Tibial artery (tissue), 4 donors: ENCODE results near the gene SH2D5.

Experiments
- DNase-seq, 2 donors: peaks; one replicate each; pipeline ENCODE4 v3.0.0-alpha.2; 2019
- H3K27ac ChIP-seq, 2 donors: fragments of 200-600 bp; sonication (generic) in 1 of 2; 1 replicate in 1 of 2; 2 replicates in 1 of 2; pipeline ENCODE4 v1.5.1; 2018 to 2019; ENCODE audit warnings: mild to moderate bottlenecking in 1 of 2
- H3K27me3 ChIP-seq, 2 donors: fragments of 200-600 bp; sonication (generic) in 1 of 2; one replicate each; pipeline versions ENCODE4 v1.5.1 to v1.6.0; 2016 to 2019
- H3K36me3 ChIP-seq, 3 donors: fragments of 200-600 bp; sonication (generic) in 2 of 3; one replicate each; pipeline ENCODE4 v1.5.1; 2016 to 2019; ENCODE audit warnings: mild to moderate bottlenecking in 2 of 3
- H3K4me1 ChIP-seq, 4 donors: fragments of 200-600 bp; sonication (generic) in 2 of 4; 1 replicate in 3 of 4; 2 replicates in 1 of 4; pipeline ENCODE4 v1.5.1; 2016 to 2019
- H3K4me3 ChIP-seq, 2 donors: fragments of 200-600 bp; sonication (generic) in 1 of 2; 1 replicate in 1 of 2; 2 replicates in 1 of 2; pipeline ENCODE4 v1.5.1; 2018 to 2019; ENCODE audit warnings: mild to moderate bottlenecking in 2 of 2
- H3K9me3 ChIP-seq, 3 donors: fragments of 200-600 bp; sonication (generic) in 1 of 3; one replicate each; pipeline ENCODE4 v1.5.1; 2016 to 2019
- intact Hi-C: fragments of 100-400 bp; cut with DNase I; formaldehyde crosslinking; loops from one replicate; pipeline ENCODE4 v1.15.0; 2023; ENCODE audit warnings: low total_unique reads
- TF ChIP-seq, protein P1 (sequence below), 2 experiments: fragments of 200-600 bp in 1 of 2; fragments of 450-650 bp in 1 of 2; IDR thresholded peaks; one replicate each; pipeline ENCODE4 v1.5.1; 2017 to 2019; ENCODE audit warnings: antibody characterized with exemption in 2 of 2, mild to moderate bottlenecking in 1 of 2, moderate library complexity in 1 of 2

Gene SH2D5

GRCh38 chr1:20763417-20763816 is 30.9 kb upstream of the SH2D5 start:
- Histone ChIP-seq H3K36me3 (peaks cover 92 to 100% (median 96%) of the 10 kb centered on the region in 3 donors), H3K27ac (no peak overlapping the region), H3K4me3 (no peak overlapping the region), H3K4me1 (no peaks in the 10 kb centered on the region), H3K27me3 (no peaks in the 10 kb centered on the region), H3K9me3 (no peaks in the 10 kb centered on the region)
- intact Hi-C loops, result no loop called here
- DNase-seq, result no peak
- TF ChIP-seq, protein P1, sequence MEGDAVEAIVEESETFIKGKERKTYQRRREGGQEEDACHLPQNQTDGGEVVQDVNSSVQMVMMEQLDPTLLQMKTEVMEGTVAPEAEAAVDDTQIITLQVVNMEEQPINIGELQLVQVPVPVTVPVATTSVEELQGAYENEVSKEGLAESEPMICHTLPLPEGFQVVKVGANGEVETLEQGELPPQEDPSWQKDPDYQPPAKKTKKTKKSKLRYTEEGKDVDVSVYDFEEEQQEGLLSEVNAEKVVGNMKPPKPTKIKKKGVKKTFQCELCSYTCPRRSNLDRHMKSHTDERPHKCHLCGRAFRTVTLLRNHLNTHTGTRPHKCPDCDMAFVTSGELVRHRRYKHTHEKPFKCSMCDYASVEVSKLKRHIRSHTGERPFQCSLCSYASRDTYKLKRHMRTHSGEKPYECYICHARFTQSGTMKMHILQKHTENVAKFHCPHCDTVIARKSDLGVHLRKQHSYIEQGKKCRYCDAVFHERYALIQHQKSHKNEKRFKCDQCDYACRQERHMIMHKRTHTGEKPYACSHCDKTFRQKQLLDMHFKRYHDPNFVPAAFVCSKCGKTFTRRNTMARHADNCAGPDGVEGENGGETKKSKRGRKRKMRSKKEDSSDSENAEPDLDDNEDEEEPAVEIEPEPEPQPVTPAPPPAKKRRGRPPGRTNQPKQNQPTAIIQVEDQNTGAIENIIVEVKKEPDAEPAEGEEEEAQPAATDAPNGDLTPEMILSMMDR (IDR thresholded peaks at IDR 0.05), result no peak

GRCh38 chr1:20760322-20760721 is 27.8 kb upstream of the SH2D5 start:
- Histone ChIP-seq H3K4me1 (no peaks in the 10 kb centered on the region), H3K4me3 (no peak overlapping the region), H3K9me3 (no peaks in the 10 kb centered on the region), H3K27ac (no peak overlapping the region), H3K27me3 (no peaks in the 10 kb centered on the region), H3K36me3 (peaks cover 93 to 100% (median 95%) of the 10 kb centered on the region in 3 donors)
- DNase-seq, result no peak
- TF ChIP-seq, protein P1 (IDR thresholded peaks at IDR 0.05), result no peak
- intact Hi-C loops, result no loop called here

GRCh38 chr1:20753589-20753988 is 21.1 kb upstream of the SH2D5 start:
- Histone ChIP-seq H3K27ac (no peak overlapping the region), H3K27me3 (no peaks in the 10 kb centered on the region), H3K36me3 (peaks cover 50 to 83% (median 64%) of the 10 kb centered on the region in 3 donors), H3K9me3 (no peaks in the 10 kb centered on the region), H3K4me3 (no peak overlapping the region), H3K4me1 (no peaks in the 10 kb centered on the region)
- TF ChIP-seq, protein P1 (IDR thresholded peaks at IDR 0.05), result no peak
- no peak for DNase-seq
- intact Hi-C loops, result no loop called here

- H3K4me3 ChIP-seq, result no peak overlapping the region
- no peak overlapping the region for H3K27ac ChIP-seq
- no peak for DNase-seq
- intact Hi-C loops, result no loop called here
- H3K9me3 ChIP-seq, result no peaks in the 10 kb centered on the region
- no peaks in the 10 kb centered on the region for H3K4me1 ChIP-seq
- TF ChIP-seq, protein P1 (IDR thresholded peaks at IDR 0.05), result no peak
- no peaks in the 10 kb centered on the region for H3K27me3 ChIP-seq
- H3K36me3 ChIP-seq, result peaks cover 52 to 83% (median 64%) of the 10 kb centered on the region in 3 donors
These were observed 19.0 kb upstream of the SH2D5 start for GRCh38 chr1:20751462-20751990.

- no peaks in the 10 kb centered on the region for H3K27me3 ChIP-seq
- TF ChIP-seq, protein P1 (IDR thresholded peaks at IDR 0.05), result no peak
- no peak overlapping the region for H3K4me3 ChIP-seq
- intact Hi-C loops, result no loop called here
- no peaks in the 10 kb centered on the region for H3K9me3 ChIP-seq
- no peak overlapping the region for H3K27ac ChIP-seq
- H3K4me1 ChIP-seq, result no peaks in the 10 kb centered on the region
- peaks cover 51 to 99% (median 74%) of the 10 kb centered on the region in 3 donors for H3K36me3 ChIP-seq
- DNase-seq, result no peak
These were observed 10.2 kb upstream of the SH2D5 start for GRCh38 chr1:20742671-20743070.

DNA sequence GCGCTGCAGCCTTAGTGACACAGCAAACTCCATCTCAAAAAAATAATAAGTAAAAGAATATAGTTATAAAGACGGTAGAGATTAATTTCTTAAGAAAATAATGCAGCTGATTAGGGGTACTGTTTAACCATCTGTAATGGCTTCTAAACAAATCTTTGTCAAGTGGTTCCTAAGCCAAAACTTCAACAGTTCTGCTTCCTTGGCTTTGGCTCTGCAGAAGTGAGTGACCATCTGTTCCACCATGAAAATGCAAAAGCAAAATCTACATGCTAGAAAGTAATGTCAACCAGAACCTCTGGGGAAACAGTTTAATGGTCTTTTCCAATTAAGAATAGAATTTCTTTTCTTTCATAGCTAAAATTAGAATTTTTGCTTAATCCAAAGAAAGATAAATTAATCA is 8.3 kb upstream of the SH2D5 start:
- peaks cover 35 to 91% (median 65%) of the 10 kb centered on the region in 3 donors for H3K36me3 ChIP-seq

More for the DNA sequence above, 8.3 kb upstream of the SH2D5 start:
- DNase-seq, result no peak
- Histone ChIP-seq H3K4me1 (no peaks in the 10 kb centered on the region), H3K27me3 (no peaks in the 10 kb centered on the region), H3K9me3 (no peaks in the 10 kb centered on the region), H3K4me3 (no peak overlapping the region), H3K27ac (no peak overlapping the region)
- intact Hi-C loops, result no loop called here
- TF ChIP-seq, protein P1 (IDR thresholded peaks at IDR 0.05), result no peak
